ENCODE measurements around the gene LLPH.

The LLPH gene

DNA sequence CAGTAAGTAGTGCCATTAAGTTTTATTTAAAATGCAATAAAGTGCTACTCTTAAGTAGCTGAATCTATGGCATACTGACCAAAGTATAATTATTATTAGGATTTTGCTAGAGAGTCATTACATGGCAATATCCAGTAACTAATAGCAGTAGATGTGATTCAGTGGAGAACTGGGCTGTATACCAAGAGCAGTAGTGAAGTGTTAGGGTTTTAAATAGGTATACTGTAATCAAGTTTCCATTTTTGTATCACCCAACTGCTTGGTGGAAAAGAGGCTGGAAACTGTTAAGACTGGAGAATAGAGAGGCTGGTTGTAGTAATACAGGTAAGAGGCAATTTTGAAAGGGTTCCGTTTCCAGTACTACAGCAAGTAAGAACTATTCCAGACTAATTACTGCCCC, 13.3 kb upstream of the LLPH start:
- H3K27me3 ChIP-seq (ENCODE audit: insufficient read depth, low read length): no peaks in the 10 kb centered on the region

DNA sequence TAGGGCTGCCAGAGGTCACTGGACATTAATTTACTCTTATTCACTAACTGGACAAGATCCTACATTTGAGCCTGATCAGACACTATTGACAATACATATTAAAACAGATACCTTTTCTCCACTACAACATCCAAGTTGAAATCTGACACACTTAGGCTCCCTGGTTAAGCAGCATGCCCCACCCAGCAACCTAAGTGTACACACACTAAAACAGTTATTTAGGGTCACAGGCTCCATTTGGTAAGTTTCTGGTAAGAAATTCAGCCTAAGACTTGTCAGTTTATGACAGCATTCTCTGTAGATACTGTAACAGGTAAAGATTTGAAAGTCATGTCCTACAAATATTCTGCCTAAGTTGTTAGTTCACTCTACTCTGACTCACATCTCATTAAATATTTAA, 12.3 kb upstream of the LLPH start:
- no peaks in the 10 kb centered on the region for H3K79me2 ChIP-seq (ENCODE audit: insufficient read depth, low read length)
- H3K9ac ChIP-seq (ENCODE audit: low read length): no peak overlapping the region
- no peak overlapping the region for H2AFZ ChIP-seq (ENCODE audit: low read length)
- H3K36me3 ChIP-seq (ENCODE audit: insufficient read depth, low read length): peaks cover 90% of the 10 kb centered on the region
- TF ChIP-seq, protein P1, sequence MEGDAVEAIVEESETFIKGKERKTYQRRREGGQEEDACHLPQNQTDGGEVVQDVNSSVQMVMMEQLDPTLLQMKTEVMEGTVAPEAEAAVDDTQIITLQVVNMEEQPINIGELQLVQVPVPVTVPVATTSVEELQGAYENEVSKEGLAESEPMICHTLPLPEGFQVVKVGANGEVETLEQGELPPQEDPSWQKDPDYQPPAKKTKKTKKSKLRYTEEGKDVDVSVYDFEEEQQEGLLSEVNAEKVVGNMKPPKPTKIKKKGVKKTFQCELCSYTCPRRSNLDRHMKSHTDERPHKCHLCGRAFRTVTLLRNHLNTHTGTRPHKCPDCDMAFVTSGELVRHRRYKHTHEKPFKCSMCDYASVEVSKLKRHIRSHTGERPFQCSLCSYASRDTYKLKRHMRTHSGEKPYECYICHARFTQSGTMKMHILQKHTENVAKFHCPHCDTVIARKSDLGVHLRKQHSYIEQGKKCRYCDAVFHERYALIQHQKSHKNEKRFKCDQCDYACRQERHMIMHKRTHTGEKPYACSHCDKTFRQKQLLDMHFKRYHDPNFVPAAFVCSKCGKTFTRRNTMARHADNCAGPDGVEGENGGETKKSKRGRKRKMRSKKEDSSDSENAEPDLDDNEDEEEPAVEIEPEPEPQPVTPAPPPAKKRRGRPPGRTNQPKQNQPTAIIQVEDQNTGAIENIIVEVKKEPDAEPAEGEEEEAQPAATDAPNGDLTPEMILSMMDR (IDR thresholded peaks at IDR 0.05; ENCODE audit: low read length): no peak
- TF ChIP-seq EZH2 (IDR thresholded peaks at IDR 0.05; ENCODE audit: borderline replicate concordance, low read length): no peak
- H3K27me3 ChIP-seq (ENCODE audit: insufficient read depth, low read length): no peaks in the 10 kb centered on the region
- no peaks in the 10 kb centered on the region for H3K4me1 ChIP-seq (ENCODE audit: insufficient read depth, low read length, severe bottlenecking)
- H3F3A ChIP-seq (ENCODE audit: insufficient read depth, low read length): no peaks in the 10 kb centered on the region
- H3K9me3 ChIP-seq (ENCODE audit: low read length): peaks cover 22% of the 10 kb centered on the region
- H4K20me1 ChIP-seq (ENCODE audit: insufficient read depth, low read length): no peaks in the 10 kb centered on the region
- H3K27ac ChIP-seq (ENCODE audit: low read depth, low read length, poor library complexity, severe bottlenecking): no peak overlapping the region
- H3K9me2 ChIP-seq (ENCODE audit: low read depth, low read length): no peaks in the 10 kb centered on the region
- H3K4me2 ChIP-seq (ENCODE audit: low read length): no peak overlapping the region
- no peak overlapping the region for H3K4me3 ChIP-seq (ENCODE audit: low read depth, low read length, poor library complexity, severe bottlenecking)

More for the DNA sequence above, 13.3 kb upstream of the LLPH start:
- no peak overlapping the region for H3K4me2 ChIP-seq (ENCODE audit: low read length)
- H3K36me3 ChIP-seq (ENCODE audit: insufficient read depth, low read length): peaks cover 80% of the 10 kb centered on the region
- TF ChIP-seq, protein P1 (IDR thresholded peaks at IDR 0.05; ENCODE audit: low read length): no peak
- TF ChIP-seq EZH2 (IDR thresholded peaks at IDR 0.05; ENCODE audit: borderline replicate concordance, low read length): no peak
- no peak overlapping the region for H2AFZ ChIP-seq (ENCODE audit: low read length)
- H3K9ac ChIP-seq (ENCODE audit: low read length): no peak overlapping the region
- H4K20me1 ChIP-seq (ENCODE audit: insufficient read depth, low read length): no peaks in the 10 kb centered on the region
- no peak overlapping the region for H3K27ac ChIP-seq (ENCODE audit: low read depth, low read length, poor library complexity, severe bottlenecking)
- peaks cover 22% of the 10 kb centered on the region for H3K9me3 ChIP-seq (ENCODE audit: low read length)
- no peaks in the 10 kb centered on the region for H3K9me2 ChIP-seq (ENCODE audit: low read depth, low read length)
- H3K4me3 ChIP-seq (ENCODE audit: low read depth, low read length, poor library complexity, severe bottlenecking): no peak overlapping the region
- H3F3A ChIP-seq (ENCODE audit: insufficient read depth, low read length): no peaks in the 10 kb centered on the region
- no peaks in the 10 kb centered on the region for H3K4me1 ChIP-seq (ENCODE audit: insufficient read depth, low read length, severe bottlenecking)
- H3K79me2 ChIP-seq (ENCODE audit: insufficient read depth, low read length): no peaks in the 10 kb centered on the region

DNA sequence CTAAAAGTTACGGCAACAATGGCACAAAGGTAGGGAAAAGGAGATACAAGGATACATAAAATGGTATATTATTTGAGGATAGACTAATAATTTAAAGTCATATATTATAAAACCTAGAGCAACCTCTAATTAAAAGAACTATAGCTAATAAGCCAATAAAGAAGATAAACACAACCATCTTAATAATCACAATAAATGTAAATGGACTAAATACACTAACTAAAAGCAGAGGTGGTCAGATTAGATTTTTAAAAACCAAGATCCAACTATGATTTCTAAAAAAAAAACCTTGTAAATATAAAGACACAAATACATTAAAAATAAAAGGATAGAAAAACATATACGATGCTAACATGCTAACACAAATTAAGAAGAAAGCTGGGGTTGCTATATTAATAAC, 10.7 kb upstream of the LLPH start:
- Histone ChIP-seq H3K27ac (ENCODE audit: low read depth, low read length, poor library complexity, severe bottlenecking) (no peak overlapping the region), H3K27me3 (ENCODE audit: insufficient read depth, low read length) (no peaks in the 10 kb centered on the region)

More for the DNA sequence above, 10.7 kb upstream of the LLPH start:
- H3K9ac ChIP-seq (ENCODE audit: low read length): no peak overlapping the region
- no peaks in the 10 kb centered on the region for H3K4me1 ChIP-seq (ENCODE audit: insufficient read depth, low read length, severe bottlenecking)
- no peak for TF ChIP-seq EZH2 (IDR thresholded peaks at IDR 0.05; ENCODE audit: borderline replicate concordance, low read length)
- TF ChIP-seq, protein P1 (IDR thresholded peaks at IDR 0.05; ENCODE audit: low read length): no peak
- H3K9me2 ChIP-seq (ENCODE audit: low read depth, low read length): no peaks in the 10 kb centered on the region
- peaks cover 98% of the 10 kb centered on the region for H3K36me3 ChIP-seq (ENCODE audit: insufficient read depth, low read length)
- H3K4me2 ChIP-seq (ENCODE audit: low read length): no peak overlapping the region
- H4K20me1 ChIP-seq (ENCODE audit: insufficient read depth, low read length): no peaks in the 10 kb centered on the region
- no peak overlapping the region for H3K4me3 ChIP-seq (ENCODE audit: low read depth, low read length, poor library complexity, severe bottlenecking)
- peaks cover 22% of the 10 kb centered on the region for H3K9me3 ChIP-seq (ENCODE audit: low read length)
- H2AFZ ChIP-seq (ENCODE audit: low read length): no peak overlapping the region
- H3F3A ChIP-seq (ENCODE audit: insufficient read depth, low read length): no peaks in the 10 kb centered on the region; the same call in 1 of the 2 replicates
- H3K79me2 ChIP-seq (ENCODE audit: insufficient read depth, low read length): no peaks in the 10 kb centered on the region

Data from OCI-LY1 (cell line).